Measurements from ENCODE around the gene RBCK1. TPM values are rescaled to one million over a fixed set of nuclear protein-coding genes. Genes with fewer than 3 reads are reported as not detected.
A peak's percentile ranks its signal among the peaks of the same experiment; 100 is the strongest.

RBCK1 gene
- total and polyA plus RNA-seq, 9 of the 15 experiments (the other 6 are each of a cell fraction or from before 2014, with no cell fraction given), result 5.9 to 59.3 (median 26.5) TPM

DNA sequence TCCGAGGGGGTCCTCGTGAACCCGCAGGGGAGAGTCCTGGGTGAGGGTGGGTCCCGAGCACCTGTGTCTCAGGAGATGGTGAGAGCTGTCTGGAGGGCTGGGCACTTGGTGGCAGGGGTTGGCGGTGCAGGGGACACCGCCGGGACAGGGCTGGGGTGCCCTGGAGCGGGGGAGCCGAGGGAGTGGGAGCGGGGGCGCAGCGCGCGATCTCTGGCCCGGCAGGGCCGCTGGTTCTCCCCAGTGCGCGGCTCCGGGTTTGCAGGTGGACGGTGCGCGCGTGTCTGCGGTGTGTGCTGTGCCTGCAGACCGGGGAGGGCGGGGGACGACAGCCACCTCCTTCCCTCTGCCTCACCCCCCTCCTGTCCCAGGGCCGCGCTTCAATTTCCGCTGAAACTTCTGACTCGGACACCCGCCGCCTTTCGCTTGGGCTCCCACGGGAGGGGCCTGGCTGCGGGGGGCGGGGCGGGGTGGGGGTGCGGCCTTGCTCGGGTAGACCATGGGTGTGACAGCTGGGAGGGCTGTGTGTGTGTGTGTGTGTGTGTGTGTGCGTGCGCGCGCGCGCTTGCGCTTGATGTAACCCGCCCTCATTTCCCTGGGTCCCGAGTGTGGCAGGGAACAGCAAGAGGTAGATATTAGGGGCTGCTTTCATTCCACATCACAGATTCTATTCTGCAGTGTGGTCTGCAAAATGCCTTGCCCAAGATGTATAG, 26.4 kb upstream of the RBCK1 start (continued):
- TF ChIP-seq, protein P1, sequence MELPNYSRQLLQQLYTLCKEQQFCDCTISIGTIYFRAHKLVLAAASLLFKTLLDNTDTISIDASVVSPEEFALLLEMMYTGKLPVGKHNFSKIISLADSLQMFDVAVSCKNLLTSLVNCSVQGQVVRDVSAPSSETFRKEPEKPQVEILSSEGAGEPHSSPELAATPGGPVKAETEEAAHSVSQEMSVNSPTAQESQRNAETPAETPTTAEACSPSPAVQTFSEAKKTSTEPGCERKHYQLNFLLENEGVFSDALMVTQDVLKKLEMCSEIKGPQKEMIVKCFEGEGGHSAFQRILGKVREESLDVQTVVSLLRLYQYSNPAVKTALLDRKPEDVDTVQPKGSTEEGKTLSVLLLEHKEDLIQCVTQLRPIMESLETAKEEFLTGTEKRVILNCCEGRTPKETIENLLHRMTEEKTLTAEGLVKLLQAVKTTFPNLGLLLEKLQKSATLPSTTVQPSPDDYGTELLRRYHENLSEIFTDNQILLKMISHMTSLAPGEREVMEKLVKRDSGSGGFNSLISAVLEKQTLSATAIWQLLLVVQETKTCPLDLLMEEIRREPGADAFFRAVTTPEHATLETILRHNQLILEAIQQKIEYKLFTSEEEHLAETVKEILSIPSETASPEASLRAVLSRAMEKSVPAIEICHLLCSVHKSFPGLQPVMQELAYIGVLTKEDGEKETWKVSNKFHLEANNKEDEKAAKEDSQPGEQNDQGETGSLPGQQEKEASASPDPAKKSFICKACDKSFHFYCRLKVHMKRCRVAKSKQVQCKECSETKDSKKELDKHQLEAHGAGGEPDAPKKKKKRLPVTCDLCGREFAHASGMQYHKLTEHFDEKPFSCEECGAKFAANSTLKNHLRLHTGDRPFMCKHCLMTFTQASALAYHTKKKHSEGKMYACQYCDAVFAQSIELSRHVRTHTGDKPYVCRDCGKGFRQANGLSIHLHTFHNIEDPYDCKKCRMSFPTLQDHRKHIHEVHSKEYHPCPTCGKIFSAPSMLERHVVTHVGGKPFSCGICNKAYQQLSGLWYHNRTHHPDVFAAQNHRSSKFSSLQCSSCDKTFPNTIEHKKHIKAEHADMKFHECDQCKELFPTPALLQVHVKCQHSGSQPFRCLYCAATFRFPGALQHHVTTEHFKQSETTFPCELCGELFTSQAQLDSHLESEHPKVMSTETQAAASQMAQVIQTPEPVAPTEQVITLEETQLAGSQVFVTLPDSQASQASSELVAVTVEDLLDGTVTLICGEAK (IDR thresholded peaks at IDR 0.05), result no peak
- TF ChIP-seq, protein P1 (CRISPR knock-in tag; IDR thresholded peaks at IDR 0.05), result peak; percentile 47; the same call in 1 of the 2 replicates
- TF ChIP-seq BHLHE40 (IDR thresholded peaks at IDR 0.05; ENCODE audit: low read length) (0 out of 2 replicates have a peak, but pooled peaks have one; percentile 28), SIRT6 (IDR thresholded peaks at IDR 0.05; ENCODE audit: low read depth, low read length) (no peak), ZNF212 (CRISPR knock-in tag; IDR thresholded peaks at IDR 0.05) (no peak), SMARCA5 (IDR thresholded peaks at IDR 0.05) (no peak), ZNF561 (CRISPR knock-in tag; conservative IDR thresholded peaks at IDR 0.05) (0 out of 2 replicates have a peak, but pooled peaks have one; percentile 40), CBX5 (IDR thresholded peaks at IDR 0.05; ENCODE audit: borderline replicate concordance, low read depth) (0 out of 2 replicates have a peak, but pooled peaks have one; percentile 10), EHMT2 (IDR thresholded peaks at IDR 0.05) (no peak), BRF1 (IDR thresholded peaks at IDR 0.05; ENCODE audit: borderline replicate concordance, extremely low read depth, insufficient read length) (no peak), EWSR1 (IDR thresholded peaks at IDR 0.05; ENCODE audit: borderline replicate concordance, low read depth, partially characterized antibody) (no peak)
- TF ChIP-seq, protein P2, sequence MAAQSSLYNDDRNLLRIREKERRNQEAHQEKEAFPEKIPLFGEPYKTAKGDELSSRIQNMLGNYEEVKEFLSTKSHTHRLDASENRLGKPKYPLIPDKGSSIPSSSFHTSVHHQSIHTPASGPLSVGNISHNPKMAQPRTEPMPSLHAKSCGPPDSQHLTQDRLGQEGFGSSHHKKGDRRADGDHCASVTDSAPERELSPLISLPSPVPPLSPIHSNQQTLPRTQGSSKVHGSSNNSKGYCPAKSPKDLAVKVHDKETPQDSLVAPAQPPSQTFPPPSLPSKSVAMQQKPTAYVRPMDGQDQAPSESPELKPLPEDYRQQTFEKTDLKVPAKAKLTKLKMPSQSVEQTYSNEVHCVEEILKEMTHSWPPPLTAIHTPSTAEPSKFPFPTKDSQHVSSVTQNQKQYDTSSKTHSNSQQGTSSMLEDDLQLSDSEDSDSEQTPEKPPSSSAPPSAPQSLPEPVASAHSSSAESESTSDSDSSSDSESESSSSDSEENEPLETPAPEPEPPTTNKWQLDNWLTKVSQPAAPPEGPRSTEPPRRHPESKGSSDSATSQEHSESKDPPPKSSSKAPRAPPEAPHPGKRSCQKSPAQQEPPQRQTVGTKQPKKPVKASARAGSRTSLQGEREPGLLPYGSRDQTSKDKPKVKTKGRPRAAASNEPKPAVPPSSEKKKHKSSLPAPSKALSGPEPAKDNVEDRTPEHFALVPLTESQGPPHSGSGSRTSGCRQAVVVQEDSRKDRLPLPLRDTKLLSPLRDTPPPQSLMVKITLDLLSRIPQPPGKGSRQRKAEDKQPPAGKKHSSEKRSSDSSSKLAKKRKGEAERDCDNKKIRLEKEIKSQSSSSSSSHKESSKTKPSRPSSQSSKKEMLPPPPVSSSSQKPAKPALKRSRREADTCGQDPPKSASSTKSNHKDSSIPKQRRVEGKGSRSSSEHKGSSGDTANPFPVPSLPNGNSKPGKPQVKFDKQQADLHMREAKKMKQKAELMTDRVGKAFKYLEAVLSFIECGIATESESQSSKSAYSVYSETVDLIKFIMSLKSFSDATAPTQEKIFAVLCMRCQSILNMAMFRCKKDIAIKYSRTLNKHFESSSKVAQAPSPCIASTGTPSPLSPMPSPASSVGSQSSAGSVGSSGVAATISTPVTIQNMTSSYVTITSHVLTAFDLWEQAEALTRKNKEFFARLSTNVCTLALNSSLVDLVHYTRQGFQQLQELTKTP (IDR thresholded peaks at IDR 0.05; ENCODE audit: low read depth in 1 of 2, partially characterized antibody in 2 of 2), result peak; percentile 47 to 82
- TF ChIP-seq, protein P3, sequence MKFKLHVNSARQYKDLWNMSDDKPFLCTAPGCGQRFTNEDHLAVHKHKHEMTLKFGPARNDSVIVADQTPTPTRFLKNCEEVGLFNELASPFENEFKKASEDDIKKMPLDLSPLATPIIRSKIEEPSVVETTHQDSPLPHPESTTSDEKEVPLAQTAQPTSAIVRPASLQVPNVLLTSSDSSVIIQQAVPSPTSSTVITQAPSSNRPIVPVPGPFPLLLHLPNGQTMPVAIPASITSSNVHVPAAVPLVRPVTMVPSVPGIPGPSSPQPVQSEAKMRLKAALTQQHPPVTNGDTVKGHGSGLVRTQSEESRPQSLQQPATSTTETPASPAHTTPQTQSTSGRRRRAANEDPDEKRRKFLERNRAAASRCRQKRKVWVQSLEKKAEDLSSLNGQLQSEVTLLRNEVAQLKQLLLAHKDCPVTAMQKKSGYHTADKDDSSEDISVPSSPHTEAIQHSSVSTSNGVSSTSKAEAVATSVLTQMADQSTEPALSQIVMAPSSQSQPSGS (CRISPR knock-in tag; IDR thresholded peaks at IDR 0.05), result no peak
